HG03097 (cell line): ENCODE measurements around the gene CNIH3.

Source experiments
- ATAC-seq: cut with Tn5 transposase; IDR thresholded peaks from one replicate; pipeline ENCODE4 v1.9.1; 2021; ENCODE audit not compliant: unreplicated experiment, low FRiP score

Gene CNIH3

GRCh38 chr1:224739303-224739996 lies 123.3 kb downstream of the CNIH3 start:
- no peak for ATAC-seq

- ATAC-seq, result peak; percentile 47
Measured at GRCh38 chr1:224739997-224740684, 124.0 kb downstream of the CNIH3 start.

DNA sequence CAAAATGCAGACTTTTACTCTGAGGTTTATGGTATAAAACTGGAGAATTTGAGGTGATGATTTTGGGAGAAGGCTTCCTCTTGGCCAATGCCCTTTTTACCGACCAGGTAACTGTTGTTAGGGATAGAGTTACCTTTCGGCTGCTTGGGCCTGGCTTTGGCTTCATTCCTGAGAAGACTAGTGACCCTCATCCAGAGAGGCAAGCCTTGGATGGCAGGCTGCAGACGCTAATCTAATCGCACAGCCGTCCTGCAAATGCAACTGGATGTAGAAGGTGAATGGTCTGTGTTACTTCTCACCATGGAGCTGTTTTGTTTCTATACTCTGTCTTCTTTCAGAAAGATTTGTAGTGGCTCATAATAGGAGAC lies 124.6 kb downstream of the CNIH3 start:
- no peak for ATAC-seq

GRCh38 chr1:224742349-224742748 lies 126.2 kb downstream of the CNIH3 start:
- no peak for ATAC-seq

- no peak for ATAC-seq
Measured at GRCh38 chr1:224743608-224744164, 127.6 kb downstream of the CNIH3 start.

DNA sequence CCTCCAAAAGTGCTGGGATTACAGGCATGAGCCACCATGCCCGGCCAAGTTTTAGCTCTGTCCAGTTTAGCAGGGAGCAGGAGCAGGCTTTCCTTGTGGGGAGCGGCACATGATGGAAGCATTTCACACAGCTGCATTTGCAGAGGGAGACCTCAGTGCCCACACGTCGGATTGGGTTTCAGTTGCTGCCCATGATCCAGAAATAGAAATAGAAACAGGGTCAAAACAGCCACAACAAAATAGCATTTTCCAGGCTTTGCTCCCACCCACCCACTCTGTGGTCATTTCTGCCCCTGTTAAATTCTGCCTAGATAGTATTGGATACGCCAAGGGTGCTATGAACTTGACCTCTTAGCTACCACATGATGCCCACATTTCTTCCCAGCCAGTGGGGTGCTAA lies 128.4 kb downstream of the CNIH3 start:
- no peak for ATAC-seq

DNA sequence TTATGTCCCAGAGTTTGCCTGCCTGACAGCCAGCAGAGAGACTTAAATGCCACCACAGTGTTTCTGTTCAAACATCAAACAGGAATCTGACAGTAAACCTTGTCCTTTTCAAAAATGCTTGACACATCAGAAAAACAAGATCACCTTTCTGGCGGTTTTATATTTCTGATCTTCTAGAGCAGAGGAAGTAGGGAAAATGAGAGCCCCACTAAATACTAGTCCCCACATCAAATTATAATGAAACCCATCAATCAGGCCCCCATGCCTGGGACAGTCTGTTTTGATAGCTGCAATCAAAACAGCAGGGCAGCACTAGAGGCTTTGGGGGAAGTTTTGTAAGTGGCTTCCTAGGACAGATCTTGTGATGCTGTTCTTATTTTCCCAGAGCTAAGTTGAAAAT lies 129.3 kb downstream of the CNIH3 start:
- no peak for ATAC-seq

DNA sequence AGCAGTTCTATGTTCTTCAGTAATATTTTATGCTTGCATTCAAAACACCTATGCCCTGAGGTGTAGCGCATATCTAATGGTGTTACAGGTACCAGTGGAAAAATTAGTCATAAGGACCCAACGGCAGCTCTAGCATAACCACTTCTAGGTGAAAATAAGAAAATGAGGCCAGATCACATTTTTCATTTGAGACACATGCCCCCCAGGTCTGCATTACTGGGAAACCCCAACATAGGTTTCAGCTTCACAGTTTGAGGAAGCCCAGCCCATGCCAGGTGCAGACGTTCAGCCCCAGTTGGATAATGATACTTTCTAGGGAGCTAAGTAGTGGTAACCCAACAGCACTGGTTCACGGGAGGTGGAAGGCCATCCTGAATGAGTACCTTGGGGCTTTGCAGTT lies 129.8 kb downstream of the CNIH3 start:
- ATAC-seq, result no peak

DNA sequence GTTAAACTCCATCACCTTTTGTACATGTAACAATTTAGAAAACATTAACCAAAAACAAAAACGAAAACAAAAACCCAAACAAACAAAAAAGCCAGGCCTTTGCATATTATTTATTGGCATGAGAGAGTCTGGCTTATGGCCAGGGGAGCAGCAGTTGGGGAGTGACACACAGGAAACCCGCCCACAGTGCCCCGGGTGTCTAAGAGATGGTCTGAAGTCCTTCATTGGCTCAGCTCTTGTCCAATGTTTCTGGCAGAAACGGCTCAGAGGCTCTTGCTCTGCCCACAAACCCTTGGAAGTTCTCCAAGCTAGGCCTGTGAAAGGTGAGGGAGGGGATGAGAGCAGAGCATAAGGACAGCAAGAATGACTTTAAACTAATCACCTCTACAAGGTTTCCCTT lies 131.5 kb downstream of the CNIH3 start:
- ATAC-seq, result no peak

- no peak for ATAC-seq
Measured at GRCh38 chr1:224749916-224750315, 133.8 kb downstream of the CNIH3 start.

- no peak for ATAC-seq
Measured at GRCh38 chr1:224751624-224752311, 135.7 kb downstream of the CNIH3 start.

DNA sequence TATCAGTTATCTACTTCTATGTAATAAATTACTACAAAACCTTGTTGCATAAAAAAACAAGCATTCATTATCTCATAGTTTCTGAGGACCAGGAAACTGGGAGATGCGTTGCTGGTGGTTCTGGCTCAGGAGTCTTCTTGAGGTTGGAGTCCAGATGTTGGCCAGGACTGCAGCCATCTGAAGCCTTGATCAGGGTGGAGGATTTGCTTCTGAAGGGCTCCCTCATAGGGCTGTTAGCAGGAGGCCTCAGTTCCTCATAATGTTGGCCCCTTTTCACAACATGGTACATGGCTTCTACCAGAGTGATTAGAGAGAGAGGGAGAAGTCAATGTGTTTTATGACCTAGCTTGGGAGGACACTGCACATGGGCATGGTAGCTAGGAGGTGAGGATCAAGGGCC lies 137.4 kb downstream of the CNIH3 start:
- no peak for ATAC-seq

DNA sequence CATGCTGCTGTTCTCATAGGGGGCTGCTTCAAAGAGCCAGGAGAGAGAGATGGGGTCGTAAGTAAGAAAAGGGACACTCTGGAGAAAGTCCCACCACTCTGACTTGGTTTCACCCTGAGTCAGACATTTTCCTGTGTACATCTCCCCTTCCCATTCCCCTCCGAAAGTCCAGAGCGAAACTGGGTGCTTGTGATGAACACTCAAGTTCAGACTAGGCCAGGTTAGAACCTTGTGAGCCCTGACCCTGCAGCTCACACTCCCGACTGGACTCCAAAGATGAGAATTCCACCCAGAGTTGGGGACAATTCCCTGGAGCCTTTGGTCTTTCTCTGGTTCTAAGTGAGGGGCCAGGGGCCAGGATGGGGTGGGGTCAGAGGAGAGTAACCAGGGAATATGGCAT lies 139.5 kb downstream of the CNIH3 start:
- no peak for ATAC-seq

DNA sequence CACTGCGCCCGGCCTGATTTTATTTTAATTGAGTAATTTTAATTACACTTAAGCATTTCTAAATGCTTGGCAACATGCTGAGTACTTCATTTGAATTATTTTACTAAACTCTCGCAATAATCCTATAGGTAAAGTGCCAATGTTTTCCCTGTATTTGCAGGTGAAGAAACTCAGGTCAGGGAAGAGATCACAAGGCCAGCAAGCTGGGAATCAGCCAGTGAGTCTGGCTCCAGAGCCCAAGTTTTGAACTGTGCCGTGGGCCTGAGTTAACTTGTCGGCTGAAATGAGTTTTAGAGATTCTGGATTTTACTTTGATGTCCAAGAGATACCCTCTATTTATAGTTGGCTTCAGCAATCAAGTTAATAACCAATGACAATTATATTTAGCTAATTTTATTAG lies 141.4 kb downstream of the CNIH3 start:
- ATAC-seq, result no peak

DNA sequence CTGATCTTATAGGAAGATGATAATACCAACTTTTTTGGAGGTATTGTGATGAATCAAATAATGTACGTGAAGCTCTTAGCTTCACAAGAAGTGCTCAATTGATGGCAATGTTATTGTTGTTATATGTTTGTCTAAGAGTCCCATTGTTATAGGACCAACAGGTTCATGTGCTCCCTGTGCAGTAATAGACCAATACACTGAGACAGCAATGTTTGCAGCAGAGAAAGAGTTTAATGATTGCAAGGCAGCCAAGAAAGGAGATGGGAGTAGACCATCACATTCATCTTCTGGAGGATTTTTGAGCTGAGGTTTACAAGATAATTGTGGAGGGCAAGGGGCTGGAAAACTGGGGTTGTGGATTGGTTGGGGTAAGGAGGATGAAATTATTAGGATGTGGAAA lies 143.0 kb downstream of the CNIH3 start:
- ATAC-seq, result no peak

GRCh38 chr1:224759681-224760091 lies 143.6 kb downstream of the CNIH3 start:
- ATAC-seq, result no peak

- no peak for ATAC-seq
Measured at GRCh38 chr1:224760163-224760562, 144.0 kb downstream of the CNIH3 start.

DNA sequence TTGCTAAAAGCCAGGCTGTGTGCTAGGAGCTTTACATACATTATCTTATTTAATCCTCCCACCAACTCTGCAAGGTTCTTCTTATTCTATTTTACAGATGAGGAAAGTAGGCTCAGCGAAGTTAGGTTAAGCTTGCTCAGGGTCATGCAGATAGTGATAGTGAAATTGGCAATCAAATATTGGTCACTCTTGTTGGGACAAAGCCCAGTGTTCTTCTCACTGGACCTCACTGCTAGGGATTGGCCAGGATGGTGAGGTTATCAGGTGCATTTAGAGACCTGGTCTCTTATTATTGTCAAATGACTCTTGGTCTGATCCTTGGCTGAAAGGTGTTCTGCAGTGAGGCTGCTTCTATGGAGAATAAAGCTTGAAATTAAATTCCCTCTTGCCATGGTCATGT lies 145.1 kb downstream of the CNIH3 start:
- no peak for ATAC-seq

DNA sequence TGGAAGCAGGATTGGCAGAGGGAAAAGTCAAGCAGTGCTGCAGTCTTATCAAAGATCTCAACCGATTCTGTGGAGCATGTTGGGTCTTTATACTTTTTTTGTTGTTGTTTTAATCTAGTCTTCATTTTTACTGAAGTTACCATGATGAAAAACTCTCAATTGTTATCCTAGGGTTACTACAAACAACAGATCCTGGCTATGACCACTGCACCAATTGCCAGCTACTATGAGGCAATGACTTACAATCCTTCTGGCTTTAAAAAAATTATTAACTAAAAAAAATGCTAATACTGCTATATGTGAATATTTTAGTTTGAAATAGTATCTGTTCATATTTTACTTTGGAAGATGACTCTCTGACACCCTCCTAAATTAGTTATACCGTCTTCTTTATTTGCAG lies 145.9 kb downstream of the CNIH3 start:
- no peak for ATAC-seq

DNA sequence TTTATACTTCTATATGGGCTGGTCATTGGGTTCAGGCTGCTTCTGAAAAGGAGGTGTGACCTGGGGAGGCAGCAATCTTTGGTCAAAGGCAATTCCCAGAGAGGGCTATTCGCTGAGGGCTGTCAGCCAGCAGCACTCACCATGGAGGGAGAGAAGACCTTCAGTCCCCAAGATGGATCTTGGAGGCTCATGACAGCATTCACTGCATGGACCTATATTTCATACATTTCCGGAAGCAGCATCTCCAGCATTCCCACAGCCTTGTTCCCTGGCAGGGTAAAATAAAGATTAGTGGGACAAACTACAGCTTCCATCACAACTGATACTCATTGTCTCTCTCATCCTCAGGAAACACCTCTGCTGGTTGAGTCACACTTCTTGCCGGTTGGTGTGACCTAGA lies 146.6 kb downstream of the CNIH3 start:
- ATAC-seq, result no peak

DNA sequence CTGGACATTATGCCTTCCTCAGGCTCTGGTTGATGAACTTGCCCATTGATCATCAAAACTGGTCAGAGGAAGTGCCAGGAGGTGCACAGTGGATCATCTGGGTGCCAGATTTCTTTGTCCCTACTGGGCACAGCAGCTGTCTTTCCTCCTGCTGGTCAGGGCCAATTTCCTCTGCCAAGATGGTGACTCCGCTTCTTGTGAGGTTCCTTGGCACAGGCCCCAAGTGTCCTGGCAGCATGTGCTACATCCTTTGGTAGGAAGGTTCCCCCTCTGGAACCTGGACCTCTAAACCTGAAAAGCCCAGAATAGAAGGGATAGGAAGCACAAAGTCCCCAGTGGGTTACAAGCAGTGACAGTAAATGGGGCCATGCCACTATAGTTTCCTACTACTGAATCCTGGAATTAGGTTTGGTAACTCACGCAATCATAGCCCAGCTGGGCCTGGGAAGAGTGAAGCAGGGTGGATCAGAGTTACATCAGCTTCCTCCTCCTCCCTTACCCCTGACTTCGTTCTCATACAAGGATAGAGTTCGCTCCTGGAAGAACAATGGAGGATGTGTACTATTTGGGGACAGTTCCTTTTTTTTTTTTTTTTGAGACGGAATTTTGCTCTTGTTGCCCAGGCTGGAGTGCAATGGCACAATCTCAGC lies 147.1 kb downstream of the CNIH3 start:
- ATAC-seq, result no peak
